Activated T-helper 2 cell treated with anti-CD3 and anti-CD28 coated beads, Interferon-gamma antibody, Interleukin-2, Interleukin-4, amounts not matched to agents 10 μg/mL and 5 μg/mL and 100 μg/mL, durations not matched to agents 14 hours and 24 hours and 36 hours (primary cell): Measurements from ENCODE around the gene PKDREJ. TPM values are rescaled to one million over a fixed set of nuclear protein-coding genes. Genes with fewer than 3 reads are reported as not detected.

Experiments
- DNase-seq: peaks from one replicate; pipeline ENCODE4 v3.0.0; 2021; ENCODE audit warnings: low spot score
- H3K27ac Mint-ChIP-seq: one replicate; pipeline ENCODE4 v1.8.0; 2021; ENCODE audit warnings: mixed read lengths
- H3K27me3 Mint-ChIP-seq: one replicate; pipeline ENCODE4 v1.8.0; 2021; ENCODE audit warnings: low read depth, mixed read lengths
- H3K36me3 Mint-ChIP-seq: one replicate; pipeline ENCODE4 v1.8.0; 2021; ENCODE audit warnings: low read depth, mixed read lengths
- H3K4me1 Mint-ChIP-seq: one replicate; pipeline ENCODE4 v1.8.0; 2021; ENCODE audit warnings: low read depth, mixed read lengths
- H3K4me3 Mint-ChIP-seq: one replicate; pipeline ENCODE4 v1.8.0; 2021; ENCODE audit warnings: low read depth, mild to moderate bottlenecking, moderate library complexity, mixed read lengths
- H3K9me3 Mint-ChIP-seq: one replicate; pipeline ENCODE4 v1.8.0; 2021; ENCODE audit warnings: mixed read lengths
- intact Hi-C: fragments of 100-400 bp; cut with micrococcal nuclease; formaldehyde crosslinking; loops from one replicate; pipeline ENCODE4 v1.15.1; 2023
- total RNA-seq: library from RNA; stranded (reverse); gene quantifications from 2 replicates; pipeline ENCODE4 v1.2.3, GENCODE V29; 2022

PKDREJ gene
- total RNA-seq, 1 donor from 2014 or later: not detected

GRCh38 chr22:46250783-46251125 is 12.4 kb downstream of the PKDREJ start:
- no peaks in the 10 kb centered on the region for H3K27me3 Mint-ChIP-seq
- H3K4me3 Mint-ChIP-seq: peak overlapping the region; percentile 79
- intact Hi-C loops: loop anchor here (1.0 to 5.0 kb wide), 3 partner anchors 46 to 237 kb away; partner anchors contain the start of genes GTSE1 and PPARA
- no peak for DNase-seq
- H3K9me3 Mint-ChIP-seq: no peaks in the 10 kb centered on the region
- peak overlapping the region; percentile 84 for H3K27ac Mint-ChIP-seq
- peaks cover 30% of the 10 kb centered on the region for H3K4me1 Mint-ChIP-seq
- H3K36me3 Mint-ChIP-seq: peaks cover 7% of the 10 kb centered on the region

- Mint-ChIP-seq H3K27me3 (no peaks in the 10 kb centered on the region), H3K36me3 (peaks cover 10% of the 10 kb centered on the region), H3K4me3 (peak within 1 kb of the TSS; percentile 79), H3K27ac (peak within 1 kb of the TSS; percentile 84), H3K4me1 (peaks cover 30% of the 10 kb centered on the region), H3K9me3 (no peaks in the 10 kb centered on the region)
- intact Hi-C loops: loop anchor here (1.0 to 5.0 kb wide), 3 partner anchors 47 to 237 kb away; partner anchors contain the start of genes GTSE1 and PPARA
- DNase-seq: peak; percentile 91
Measured at GRCh38 chr22:46250035-46250782, 12.9 kb downstream of the PKDREJ start, which contains the start of gene CDPF1. TSS of gene CDPF1 (minus strand) at chr22:46250293. CDS start at chr22:46248284, 2,009 bp downstream.

- no peak for DNase-seq
Measured at GRCh38 chr22:46247443-46247975, 15.6 kb downstream of the PKDREJ start.

GRCh38 chr22:46246178-46246577 is 17.0 kb downstream of the PKDREJ start:
- H3K27me3 Mint-ChIP-seq: no peaks in the 10 kb centered on the region
- H3K4me3 Mint-ChIP-seq: no peak overlapping the region
- H3K27ac Mint-ChIP-seq: no peak overlapping the region
- H3K4me1 Mint-ChIP-seq: peaks cover 7% of the 10 kb centered on the region
- H3K9me3 Mint-ChIP-seq: no peaks in the 10 kb centered on the region
- no peak for DNase-seq
- intact Hi-C loops: no loop called here
- peaks cover 18% of the 10 kb centered on the region for H3K36me3 Mint-ChIP-seq

More at GRCh38 chr22:46247443-46247975, 15.6 kb downstream of the PKDREJ start:
- H3K27me3 Mint-ChIP-seq: no peaks in the 10 kb centered on the region
- intact Hi-C loops: no loop called here
- H3K36me3 Mint-ChIP-seq: peaks cover 18% of the 10 kb centered on the region
- no peak overlapping the region for H3K4me3 Mint-ChIP-seq
- no peak overlapping the region for H3K27ac Mint-ChIP-seq
- peaks cover 18% of the 10 kb centered on the region for H3K4me1 Mint-ChIP-seq
- H3K9me3 Mint-ChIP-seq: no peaks in the 10 kb centered on the region

- H3K4me1 Mint-ChIP-seq: peaks cover 7% of the 10 kb centered on the region
- H3K36me3 Mint-ChIP-seq: peaks cover 18% of the 10 kb centered on the region
- no peak overlapping the region for H3K27ac Mint-ChIP-seq
- intact Hi-C loops: no loop called here
- no peak for DNase-seq
- H3K9me3 Mint-ChIP-seq: no peaks in the 10 kb centered on the region
- no peak overlapping the region for H3K4me3 Mint-ChIP-seq
- no peaks in the 10 kb centered on the region for H3K27me3 Mint-ChIP-seq
Measured at GRCh38 chr22:46245511-46245910, 17.6 kb downstream of the PKDREJ start.

- Mint-ChIP-seq H3K36me3 (peaks cover 18% of the 10 kb centered on the region), H3K4me1 (peaks cover 14% of the 10 kb centered on the region), H3K27ac (no peak overlapping the region), H3K9me3 (no peaks in the 10 kb centered on the region), H3K4me3 (no peak overlapping the region), H3K27me3 (no peaks in the 10 kb centered on the region)
- no peak for DNase-seq
- intact Hi-C loops: no loop called here
Measured at GRCh38 chr22:46244771-46245170, 18.4 kb downstream of the PKDREJ start.

- Mint-ChIP-seq H3K9me3 (no peaks in the 10 kb centered on the region), H3K36me3 (peaks cover 28% of the 10 kb centered on the region), H3K4me3 (no peak overlapping the region), H3K4me1 (peaks cover 15% of the 10 kb centered on the region), H3K27ac (no peak overlapping the region), H3K27me3 (no peaks in the 10 kb centered on the region)
- DNase-seq: no peak
- intact Hi-C loops: no loop called here
Measured at GRCh38 chr22:46242076-46242475, 21.1 kb downstream of the PKDREJ start.

- intact Hi-C loops: no loop called here
- Mint-ChIP-seq H3K9me3 (no peaks in the 10 kb centered on the region), H3K4me1 (peaks cover 15% of the 10 kb centered on the region)
Measured at GRCh38 chr22:46241396-46242007, 21.6 kb downstream of the PKDREJ start.

GRCh38 chr22:46240907-46241306 is 22.2 kb downstream of the PKDREJ start:
- intact Hi-C loops: no loop called here
- no peaks in the 10 kb centered on the region for H3K9me3 Mint-ChIP-seq
- H3K27ac Mint-ChIP-seq: no peak overlapping the region
- H3K4me3 Mint-ChIP-seq: no peak overlapping the region
- peaks cover 31% of the 10 kb centered on the region for H3K36me3 Mint-ChIP-seq
- H3K27me3 Mint-ChIP-seq: no peaks in the 10 kb centered on the region
- H3K4me1 Mint-ChIP-seq: peaks cover 15% of the 10 kb centered on the region
- DNase-seq: no peak

More at GRCh38 chr22:46241396-46242007, 21.6 kb downstream of the PKDREJ start:
- DNase-seq: no peak
- Mint-ChIP-seq H3K27ac (no peak overlapping the region), H3K4me3 (no peak overlapping the region), H3K27me3 (no peaks in the 10 kb centered on the region), H3K36me3 (peaks cover 29% of the 10 kb centered on the region)

- H3K36me3 Mint-ChIP-seq: peaks cover 29% of the 10 kb centered on the region
- no peaks in the 10 kb centered on the region for H3K9me3 Mint-ChIP-seq
- H3K4me1 Mint-ChIP-seq: peaks cover 15% of the 10 kb centered on the region
- DNase-seq: no peak
- no peak overlapping the region for H3K27ac Mint-ChIP-seq
- no peak overlapping the region for H3K4me3 Mint-ChIP-seq
- intact Hi-C loops: no loop called here
- H3K27me3 Mint-ChIP-seq: no peaks in the 10 kb centered on the region
Measured at GRCh38 chr22:46240506-46240905, 22.6 kb downstream of the PKDREJ start.

- DNase-seq: no peak
- peaks cover 15% of the 10 kb centered on the region for H3K4me1 Mint-ChIP-seq
- H3K9me3 Mint-ChIP-seq: no peaks in the 10 kb centered on the region
- no peak overlapping the region for H3K27ac Mint-ChIP-seq
- peaks cover 32% of the 10 kb centered on the region for H3K36me3 Mint-ChIP-seq
- intact Hi-C loops: no loop called here
- no peaks in the 10 kb centered on the region for H3K27me3 Mint-ChIP-seq
- H3K4me3 Mint-ChIP-seq: no peak overlapping the region
Measured at GRCh38 chr22:46240073-46240472, 23.1 kb downstream of the PKDREJ start.

GRCh38 chr22:46239261-46240048 is 23.7 kb downstream of the PKDREJ start:
- Mint-ChIP-seq H3K27ac (no peak overlapping the region), H3K36me3 (peaks cover 33% of the 10 kb centered on the region), H3K4me1 (peaks cover 15% of the 10 kb centered on the region), H3K9me3 (no peaks in the 10 kb centered on the region), H3K4me3 (no peak overlapping the region), H3K27me3 (no peaks in the 10 kb centered on the region)
- intact Hi-C loops: no loop called here
- DNase-seq: no peak
